IPS-15b (cell line): ENCODE measurements around the gene NPC1.

ENCODE experiments used
- H3K27me3 ChIP-seq: one replicate; pipeline ENCODE4 v1.6.1; 2013; ENCODE audit warnings: low read length; ENCODE audit not compliant: control insufficient read depth, insufficient read depth
- H3K36me3 ChIP-seq: one replicate; pipeline ENCODE4 v1.6.1; 2013; ENCODE audit warnings: low read length; ENCODE audit not compliant: control insufficient read depth, insufficient read depth
- H3K4me1 ChIP-seq: one replicate; pipeline ENCODE4 v1.6.1; 2013; ENCODE audit warnings: mild to moderate bottlenecking, low read length; ENCODE audit not compliant: control insufficient read depth, insufficient read depth
- H3K4me3 ChIP-seq: one replicate; pipeline ENCODE4 v1.5.1; 2013; ENCODE audit warnings: low read depth, low read length
- H3K9ac ChIP-seq: one replicate; pipeline ENCODE4 v1.6.1; 2013; ENCODE audit warnings: low read depth, mild to moderate bottlenecking, low read length
- H3K9me3 ChIP-seq: one replicate; pipeline ENCODE4 v1.6.1; 2013; ENCODE audit warnings: mild to moderate bottlenecking, low read length; ENCODE audit not compliant: control insufficient read depth, insufficient read depth

The NPC1 gene

GRCh38 chr18:23553887-23554286 lies 32.4 kb downstream of the NPC1 start:
- Histone ChIP-seq H3K4me1 (no peaks in the 10 kb centered on the region), H3K9me3 (no peaks in the 10 kb centered on the region), H3K36me3 (peaks cover 47% of the 10 kb centered on the region), H3K27me3 (no peaks in the 10 kb centered on the region), H3K4me3 (no peak overlapping the region), H3K9ac (no peak overlapping the region)

DNA sequence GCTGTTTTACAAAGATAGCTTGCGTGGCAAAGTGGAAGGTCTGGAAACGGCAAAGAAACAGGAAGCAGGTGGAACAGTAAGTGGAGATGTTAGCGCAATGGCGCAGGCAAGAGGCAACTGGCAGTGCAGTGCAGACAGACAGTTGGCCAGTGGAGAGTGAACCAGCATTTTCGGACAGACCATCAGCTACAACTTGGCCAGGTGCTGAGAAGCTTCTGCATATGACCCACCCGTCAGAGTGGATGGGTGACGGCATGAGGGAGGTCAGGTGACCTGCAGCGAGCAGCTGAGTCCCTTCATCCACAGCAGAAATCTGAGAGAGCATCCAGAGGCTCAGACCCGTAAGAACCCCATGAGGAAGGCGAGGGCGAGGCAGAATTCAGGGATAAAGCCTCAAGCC lies 33.8 kb downstream of the NPC1 start:
- H3K36me3 ChIP-seq: peaks cover 44% of the 10 kb centered on the region
- H3K27me3 ChIP-seq: no peaks in the 10 kb centered on the region

GRCh38 chr18:23551978-23552377 lies 34.3 kb downstream of the NPC1 start:
- Histone ChIP-seq H3K4me3 (no peak overlapping the region), H3K9ac (no peak overlapping the region), H3K36me3 (peaks cover 44% of the 10 kb centered on the region), H3K9me3 (no peaks in the 10 kb centered on the region), H3K27me3 (no peaks in the 10 kb centered on the region), H3K4me1 (no peaks in the 10 kb centered on the region)

More for the DNA sequence above, 33.8 kb downstream of the NPC1 start:
- H3K9ac ChIP-seq: no peak overlapping the region
- no peak overlapping the region for H3K4me3 ChIP-seq
- no peaks in the 10 kb centered on the region for H3K9me3 ChIP-seq
- H3K4me1 ChIP-seq: no peaks in the 10 kb centered on the region

- Histone ChIP-seq H3K9ac (no peak overlapping the region), H3K36me3 (peaks cover 46% of the 10 kb centered on the region)
Observed at GRCh38 chr18:23550898-23551297, 35.4 kb downstream of the NPC1 start.

GRCh38 chr18:23548719-23549118 lies 37.6 kb downstream of the NPC1 start:
- no peaks in the 10 kb centered on the region for H3K27me3 ChIP-seq

More at GRCh38 chr18:23550898-23551297, 35.4 kb downstream of the NPC1 start:
- H3K4me1 ChIP-seq: no peaks in the 10 kb centered on the region
- H3K9me3 ChIP-seq: no peaks in the 10 kb centered on the region
- H3K27me3 ChIP-seq: no peaks in the 10 kb centered on the region
- H3K4me3 ChIP-seq: no peak overlapping the region

DNA sequence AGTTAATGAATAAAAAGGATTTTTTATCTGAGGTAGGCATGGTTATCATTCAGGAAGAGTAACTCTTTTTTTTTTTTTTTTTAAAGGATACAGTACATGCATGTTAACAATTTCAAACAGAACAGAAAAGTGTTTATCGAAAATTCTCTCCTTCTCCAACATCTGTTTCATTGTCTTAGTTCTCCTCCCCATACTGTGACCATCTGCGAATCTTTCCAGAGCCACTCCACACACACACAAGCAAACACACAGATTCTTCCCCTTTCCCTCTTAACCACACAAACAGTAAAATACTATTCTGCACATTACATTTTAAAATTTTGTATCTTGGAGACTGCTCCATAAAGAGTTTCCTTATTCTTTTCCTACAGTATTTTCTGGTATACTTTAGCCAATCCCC lies 38.0 kb downstream of the NPC1 start:
- Histone ChIP-seq H3K4me3 (no peak overlapping the region), H3K4me1 (no peaks in the 10 kb centered on the region), H3K36me3 (peaks cover 30% of the 10 kb centered on the region), H3K27me3 (no peaks in the 10 kb centered on the region), H3K9ac (no peak overlapping the region), H3K9me3 (no peaks in the 10 kb centered on the region)

More at GRCh38 chr18:23548719-23549118, 37.6 kb downstream of the NPC1 start:
- Histone ChIP-seq H3K9me3 (no peaks in the 10 kb centered on the region), H3K4me1 (no peaks in the 10 kb centered on the region), H3K36me3 (peaks cover 31% of the 10 kb centered on the region), H3K9ac (no peak overlapping the region), H3K4me3 (no peak overlapping the region)

DNA sequence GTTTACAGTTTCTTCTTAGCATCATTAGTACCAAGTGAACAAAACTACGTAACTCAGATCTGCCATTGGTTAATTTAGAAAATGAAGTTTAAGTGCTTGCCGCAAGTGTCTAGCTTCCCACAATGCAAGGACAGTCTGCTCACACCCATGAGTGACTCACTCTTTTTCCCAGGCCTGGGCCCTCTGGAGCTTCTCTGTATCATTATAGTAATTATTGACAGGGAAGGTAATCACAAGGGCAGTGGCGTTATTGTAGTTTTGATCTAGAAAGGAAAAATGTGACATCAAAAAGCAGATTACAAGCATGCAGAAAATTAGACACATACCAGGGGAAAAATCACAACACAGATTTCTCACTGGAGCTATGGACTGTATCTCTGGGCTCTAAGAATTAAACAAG lies 38.5 kb downstream of the NPC1 start:
- H3K4me1 ChIP-seq: no peaks in the 10 kb centered on the region
- H3K36me3 ChIP-seq: peaks cover 31% of the 10 kb centered on the region
- no peaks in the 10 kb centered on the region for H3K9me3 ChIP-seq
- H3K9ac ChIP-seq: no peak overlapping the region
- no peaks in the 10 kb centered on the region for H3K27me3 ChIP-seq
- no peak overlapping the region for H3K4me3 ChIP-seq

DNA sequence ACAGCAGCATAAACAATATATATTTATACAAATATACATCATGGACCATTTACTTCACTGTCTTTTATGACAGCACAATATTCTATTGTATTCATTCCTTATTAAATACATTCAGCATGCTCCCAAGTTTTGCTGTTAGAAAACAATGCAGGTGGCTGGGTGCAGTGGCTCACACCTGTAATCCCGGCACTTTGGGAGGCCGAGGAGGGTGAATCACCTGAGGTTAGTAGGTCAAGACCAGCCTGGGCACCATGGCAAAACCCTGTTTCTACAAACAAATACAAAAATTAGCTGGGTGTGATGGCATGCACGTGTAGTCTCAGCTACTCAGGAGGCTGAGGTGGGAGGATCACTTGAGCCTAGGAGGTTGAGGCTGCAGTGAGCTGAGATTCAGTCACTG lies 39.0 kb downstream of the NPC1 start:
- Histone ChIP-seq H3K9me3 (no peaks in the 10 kb centered on the region), H3K4me1 (no peaks in the 10 kb centered on the region), H3K9ac (no peak overlapping the region), H3K27me3 (no peaks in the 10 kb centered on the region), H3K4me3 (no peak overlapping the region), H3K36me3 (peaks cover 32% of the 10 kb centered on the region)

DNA sequence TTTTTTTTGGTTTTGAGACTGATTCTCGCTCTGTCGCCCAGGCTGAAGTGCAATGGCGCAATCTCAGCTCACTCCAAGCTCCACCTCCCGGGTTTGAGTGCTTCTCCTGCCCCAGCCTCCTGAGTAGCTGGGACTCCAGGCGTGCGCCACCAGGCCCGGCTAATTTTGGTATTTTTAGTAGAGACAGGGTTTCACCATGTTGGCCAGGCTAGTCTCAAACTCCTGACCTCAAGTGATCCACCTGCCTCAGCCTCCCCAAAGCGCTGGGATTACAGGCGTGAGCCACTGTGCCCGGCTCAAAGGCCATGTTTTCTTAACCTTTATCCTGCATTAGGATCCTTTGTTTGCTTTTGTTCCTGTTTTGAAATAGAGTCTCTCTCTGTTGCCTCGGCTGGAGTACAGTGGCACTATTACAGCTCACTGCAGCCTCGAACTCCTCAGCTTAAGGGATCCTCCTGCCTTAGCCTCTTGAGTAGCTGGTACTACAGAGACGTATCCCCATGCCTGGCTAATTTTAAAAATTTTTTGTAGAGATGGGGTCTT lies 41.0 kb downstream of the NPC1 start:
- Histone ChIP-seq H3K9ac (no peak overlapping the region), H3K4me1 (no peaks in the 10 kb centered on the region), H3K4me3 (no peak overlapping the region), H3K9me3 (no peaks in the 10 kb centered on the region), H3K27me3 (no peaks in the 10 kb centered on the region), H3K36me3 (peaks cover 37% of the 10 kb centered on the region)

DNA sequence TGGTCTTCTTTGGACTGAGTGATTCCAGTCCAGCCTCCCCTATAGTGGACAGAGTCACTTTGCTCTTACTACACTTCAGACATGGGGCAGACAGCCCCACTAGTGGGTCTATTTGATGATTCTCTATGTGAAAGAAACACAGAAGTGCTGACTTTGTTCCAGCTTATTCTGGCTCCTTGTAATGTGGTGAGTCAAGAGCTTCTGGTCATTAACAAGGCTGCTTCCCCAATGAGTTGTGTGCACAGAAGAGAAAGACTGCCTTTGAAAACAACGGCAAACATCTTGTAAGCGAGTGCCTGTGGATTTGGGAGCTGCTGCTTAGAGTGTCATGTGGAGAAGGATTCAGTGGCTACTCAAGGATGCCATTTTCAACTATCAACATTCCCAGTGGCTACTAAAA lies 43.8 kb downstream of the NPC1 start:
- no peak overlapping the region for H3K9ac ChIP-seq
- no peaks in the 10 kb centered on the region for H3K9me3 ChIP-seq
- peaks cover 51% of the 10 kb centered on the region for H3K36me3 ChIP-seq
- no peaks in the 10 kb centered on the region for H3K27me3 ChIP-seq
- no peak overlapping the region for H3K4me3 ChIP-seq
- no peaks in the 10 kb centered on the region for H3K4me1 ChIP-seq

DNA sequence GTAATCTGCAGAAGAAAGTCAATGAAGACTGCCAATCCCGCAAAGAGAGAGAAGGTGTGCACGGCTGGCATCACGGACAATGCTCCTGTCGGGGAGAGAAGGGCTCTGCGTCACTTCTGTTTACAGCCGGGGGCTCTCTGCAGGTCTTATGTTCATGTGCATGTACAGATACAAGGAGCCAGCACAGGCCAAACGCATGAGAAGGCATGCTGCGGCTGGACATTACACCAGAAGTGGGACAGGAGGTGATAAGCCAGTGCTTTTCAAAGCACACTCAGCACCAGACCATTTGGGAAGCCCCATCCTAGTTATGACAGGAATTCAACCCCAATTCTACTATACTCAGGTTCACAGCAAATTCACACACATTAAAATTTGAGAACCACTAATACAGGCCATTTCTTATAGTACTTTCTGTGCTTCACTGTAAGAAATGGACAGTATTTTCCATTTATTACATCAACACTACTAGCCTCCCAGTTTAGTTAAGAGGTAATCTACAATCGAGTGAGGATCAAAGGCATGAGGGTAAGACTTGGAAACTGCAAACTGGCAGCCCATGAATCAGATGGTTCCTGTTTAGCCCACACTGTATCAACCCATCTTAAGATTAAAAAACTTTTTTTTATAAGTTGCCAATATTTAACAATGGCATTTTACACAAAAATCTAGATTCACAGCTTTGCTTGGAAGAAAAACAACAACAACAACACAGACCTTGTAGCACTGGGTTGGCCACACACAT lies 44.8 kb downstream of the NPC1 start:
- H3K36me3 ChIP-seq: peaks cover 53% of the 10 kb centered on the region
- no peaks in the 10 kb centered on the region for H3K4me1 ChIP-seq
- H3K9ac ChIP-seq: no peak overlapping the region
- H3K4me3 ChIP-seq: no peak overlapping the region
- no peaks in the 10 kb centered on the region for H3K27me3 ChIP-seq
- H3K9me3 ChIP-seq: no peaks in the 10 kb centered on the region

DNA sequence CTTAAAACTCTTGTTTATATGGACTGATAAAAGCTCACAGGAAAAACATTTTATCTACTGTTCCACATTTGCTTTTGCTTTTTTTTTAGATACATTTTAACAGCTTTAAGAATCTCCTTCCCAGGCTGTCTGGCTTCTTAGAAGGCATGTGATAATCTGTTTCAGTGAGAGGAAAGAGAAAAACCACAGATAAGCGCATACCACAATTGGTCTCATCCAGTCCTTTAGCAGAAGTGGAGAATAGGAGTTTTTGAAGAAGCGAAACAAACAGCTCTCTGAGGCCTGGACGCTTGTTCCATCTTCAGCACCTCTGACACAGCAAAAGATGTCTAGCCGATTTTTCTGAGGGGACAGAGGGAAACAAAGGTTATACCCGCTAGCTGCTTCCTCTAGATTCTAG lies 45.4 kb downstream of the NPC1 start:
- no peaks in the 10 kb centered on the region for H3K9me3 ChIP-seq
- H3K36me3 ChIP-seq: peaks cover 56% of the 10 kb centered on the region
- no peaks in the 10 kb centered on the region for H3K27me3 ChIP-seq
- no peaks in the 10 kb centered on the region for H3K4me1 ChIP-seq
- H3K9ac ChIP-seq: no peak overlapping the region
- H3K4me3 ChIP-seq: no peak overlapping the region
